Body of pancreas (tissue), 4 donors: ENCODE results near the gene C1RL. TPM values are rescaled to one million over a fixed set of nuclear protein-coding genes. Genes with fewer than 3 reads are reported as not detected.

Source experiments
- ATAC-seq: fragments of 150-250 bp; one replicate; pipeline ENCODE4 v1.9.1; 2016
- DNase-seq, 4 donors: peaks; one replicate each; pipeline ENCODE4 v3.0.0-alpha.2; 2019
- H3K27ac ChIP-seq, 4 donors: fragments of 200-600 bp; sonication (generic); 1 replicate in 3 of 4; 2 replicates in 1 of 4; pipeline versions ENCODE4 v1.5.1 to v1.6.1; 2016 to 2019; ENCODE audit warnings: mild to moderate bottlenecking in 1 of 4, mixed read lengths in 1 of 4, moderate library complexity in 1 of 4
- H3K27me3 ChIP-seq, 2 donors: fragments of 200-600 bp; sonication (generic); one replicate each; pipeline ENCODE4 v1.6.0; 2016; ENCODE audit warnings: mild to moderate bottlenecking in 1 of 2
- H3K36me3 ChIP-seq, 2 donors: fragments of 200-600 bp; sonication (generic); replicated peaks in 1 of 2; 2 replicates each; pipeline ENCODE4 v1.5.1; 2016; ENCODE audit warnings: low read depth in 2 of 2; ENCODE audit not compliant: insufficient read depth in 1 of 2
- H3K4me1 ChIP-seq: fragments of 200-600 bp; sonication (generic); one replicate; pipeline ENCODE4 v1.6.0; 2016
- H3K4me3 ChIP-seq, 2 donors: fragments of 200-600 bp; sonication (generic); 1 replicate in 1 of 2; 2 replicates in 1 of 2; pipeline ENCODE4 v1.5.1; 2016 to 2019
- H3K9me3 ChIP-seq, 3 donors: fragments of 200-600 bp; sonication (generic); 1 replicate in 2 of 3; 2 replicates in 1 of 3; pipeline ENCODE4 v1.5.1; 2016
- POLR2A ChIP-seq, 3 donors: fragments of 450-650 bp; IDR thresholded peaks; one replicate each; pipeline ENCODE4 v1.6.1; 2016; ENCODE audit warnings: antibody characterized with exemption in 3 of 3, mild to moderate bottlenecking in 2 of 3
- WGBS, 2 donors: methylation state at CpG; one replicate each; pipeline ENCODE4 v1.1.5; 2017; 5-methylcytosine and 5-hydroxymethylcytosine counted together
- intact Hi-C: fragments of 100-400 bp; cut with DNase I; formaldehyde crosslinking; loops from one replicate; pipeline ENCODE4 v1.15.1; 2023
- total RNA-seq, 2 donors: library from RNA; depleted of rRNA; stranded (reverse); fragments of >200 nt; gene quantifications; one replicate each; pipeline ENCODE4 v1.1.0, GENCODE V29; 2016
- TF ChIP-seq, protein P1 (sequence below), 7 experiments: fragments of 450-650 bp in 4 of 7; fragments of 200-600 bp in 3 of 7; sonication (generic) in 3 of 7; IDR thresholded peaks; one replicate each; pipeline ENCODE4 v1.5.1; 2016 to 2019; ENCODE audit warnings: antibody characterized with exemption in 7 of 7

The C1RL gene
- total RNA-seq, 2 donors from 2014 or later: 64.6 to 99.6 TPM

DNA sequence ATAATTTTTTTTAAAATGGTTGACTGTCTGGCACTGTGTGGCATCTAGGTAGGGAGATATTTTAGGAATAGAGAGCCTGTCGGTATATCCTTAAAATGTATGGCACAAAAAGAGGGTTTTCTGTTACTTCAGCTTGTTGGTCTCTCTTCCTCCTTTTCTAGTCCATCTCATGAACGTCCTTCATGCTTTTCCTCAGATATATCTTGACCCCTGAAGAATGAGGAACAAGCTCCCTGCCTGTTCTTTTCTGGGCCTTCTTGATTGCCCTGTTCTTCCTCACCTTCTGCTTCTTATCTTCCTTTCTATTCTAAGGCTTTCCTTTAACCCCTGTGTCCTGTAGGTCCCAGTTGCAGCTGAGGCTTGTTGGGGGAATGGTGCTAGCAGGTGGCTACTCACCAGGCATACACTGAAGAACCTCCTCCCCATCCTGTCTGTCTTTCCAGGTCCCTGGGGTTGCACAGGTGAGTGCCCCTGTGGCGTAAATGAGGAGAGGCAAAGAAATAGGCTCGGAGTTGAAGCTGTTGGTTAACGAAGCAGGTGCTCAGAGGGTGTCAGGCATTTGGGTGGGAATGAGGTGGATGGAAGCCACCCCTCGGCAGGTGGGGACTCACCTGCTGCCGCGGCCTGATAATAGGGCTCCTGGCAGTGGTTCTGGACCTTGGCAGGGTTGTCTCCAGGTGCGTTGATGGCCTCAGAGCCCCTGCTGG is 9.6 kb downstream of the C1RL start:
- peaks cover 11% of the 10 kb centered on the region for H3K4me1 ChIP-seq
- no peak overlapping the region for H3K27ac ChIP-seq
- DNase-seq (no peak), ATAC-seq (no peak)
- H3K4me3 ChIP-seq: no peak overlapping the region
- intact Hi-C loops: no loop called here
- H3K36me3 ChIP-seq: peaks cover 4 to 10% of the 10 kb centered on the region in 2 donors
- H3K9me3 ChIP-seq: no peaks in the 10 kb centered on the region
- TF ChIP-seq POLR2A (IDR thresholded peaks at IDR 0.05): no peak
- TF ChIP-seq, protein P1, sequence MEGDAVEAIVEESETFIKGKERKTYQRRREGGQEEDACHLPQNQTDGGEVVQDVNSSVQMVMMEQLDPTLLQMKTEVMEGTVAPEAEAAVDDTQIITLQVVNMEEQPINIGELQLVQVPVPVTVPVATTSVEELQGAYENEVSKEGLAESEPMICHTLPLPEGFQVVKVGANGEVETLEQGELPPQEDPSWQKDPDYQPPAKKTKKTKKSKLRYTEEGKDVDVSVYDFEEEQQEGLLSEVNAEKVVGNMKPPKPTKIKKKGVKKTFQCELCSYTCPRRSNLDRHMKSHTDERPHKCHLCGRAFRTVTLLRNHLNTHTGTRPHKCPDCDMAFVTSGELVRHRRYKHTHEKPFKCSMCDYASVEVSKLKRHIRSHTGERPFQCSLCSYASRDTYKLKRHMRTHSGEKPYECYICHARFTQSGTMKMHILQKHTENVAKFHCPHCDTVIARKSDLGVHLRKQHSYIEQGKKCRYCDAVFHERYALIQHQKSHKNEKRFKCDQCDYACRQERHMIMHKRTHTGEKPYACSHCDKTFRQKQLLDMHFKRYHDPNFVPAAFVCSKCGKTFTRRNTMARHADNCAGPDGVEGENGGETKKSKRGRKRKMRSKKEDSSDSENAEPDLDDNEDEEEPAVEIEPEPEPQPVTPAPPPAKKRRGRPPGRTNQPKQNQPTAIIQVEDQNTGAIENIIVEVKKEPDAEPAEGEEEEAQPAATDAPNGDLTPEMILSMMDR (IDR thresholded peaks at IDR 0.05): no peak
- 71 to 83% methylated on average over 9 of the region's 9 CpGs for WGBS, 2 donors
- H3K27me3 ChIP-seq: no peaks in the 10 kb centered on the region

DNA sequence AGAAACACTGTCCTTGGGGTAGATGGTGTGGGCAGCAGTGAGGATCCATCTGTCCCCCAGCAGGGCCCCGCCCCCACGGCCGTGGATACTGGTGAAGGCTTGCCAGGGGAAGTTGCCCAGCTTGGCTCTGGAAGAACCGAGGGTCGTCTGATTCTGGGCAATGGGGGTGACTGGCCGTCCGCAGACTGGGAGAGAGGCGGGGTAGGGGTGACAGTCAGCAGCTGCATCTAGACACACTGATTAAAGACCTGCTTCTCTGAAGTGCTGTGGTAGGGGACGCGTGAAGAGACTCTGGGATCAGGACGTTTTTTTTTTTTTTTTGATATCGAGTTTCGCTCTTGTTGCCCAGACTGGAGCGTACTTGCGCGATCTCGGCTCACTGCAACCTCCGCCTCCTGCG is 12.0 kb downstream of the C1RL start:
- no peak for ATAC-seq
- 79 to 82% methylated on average over 14 to 19 of the region's 19 CpGs for WGBS, 2 donors
- H3K27ac ChIP-seq: no peak overlapping the region
- no peak for DNase-seq
- peaks cover 4 to 8% of the 10 kb centered on the region in 2 donors for H3K36me3 ChIP-seq
- intact Hi-C loops: no loop called here
- TF ChIP-seq POLR2A (IDR thresholded peaks at IDR 0.05): no peak
- TF ChIP-seq, protein P1 (IDR thresholded peaks at IDR 0.05): no peak
- H3K27me3 ChIP-seq: no peaks in the 10 kb centered on the region
- peaks cover 32% of the 10 kb centered on the region for H3K4me1 ChIP-seq
- H3K9me3 ChIP-seq: no peaks in the 10 kb centered on the region
- H3K4me3 ChIP-seq: no peak overlapping the region

DNA sequence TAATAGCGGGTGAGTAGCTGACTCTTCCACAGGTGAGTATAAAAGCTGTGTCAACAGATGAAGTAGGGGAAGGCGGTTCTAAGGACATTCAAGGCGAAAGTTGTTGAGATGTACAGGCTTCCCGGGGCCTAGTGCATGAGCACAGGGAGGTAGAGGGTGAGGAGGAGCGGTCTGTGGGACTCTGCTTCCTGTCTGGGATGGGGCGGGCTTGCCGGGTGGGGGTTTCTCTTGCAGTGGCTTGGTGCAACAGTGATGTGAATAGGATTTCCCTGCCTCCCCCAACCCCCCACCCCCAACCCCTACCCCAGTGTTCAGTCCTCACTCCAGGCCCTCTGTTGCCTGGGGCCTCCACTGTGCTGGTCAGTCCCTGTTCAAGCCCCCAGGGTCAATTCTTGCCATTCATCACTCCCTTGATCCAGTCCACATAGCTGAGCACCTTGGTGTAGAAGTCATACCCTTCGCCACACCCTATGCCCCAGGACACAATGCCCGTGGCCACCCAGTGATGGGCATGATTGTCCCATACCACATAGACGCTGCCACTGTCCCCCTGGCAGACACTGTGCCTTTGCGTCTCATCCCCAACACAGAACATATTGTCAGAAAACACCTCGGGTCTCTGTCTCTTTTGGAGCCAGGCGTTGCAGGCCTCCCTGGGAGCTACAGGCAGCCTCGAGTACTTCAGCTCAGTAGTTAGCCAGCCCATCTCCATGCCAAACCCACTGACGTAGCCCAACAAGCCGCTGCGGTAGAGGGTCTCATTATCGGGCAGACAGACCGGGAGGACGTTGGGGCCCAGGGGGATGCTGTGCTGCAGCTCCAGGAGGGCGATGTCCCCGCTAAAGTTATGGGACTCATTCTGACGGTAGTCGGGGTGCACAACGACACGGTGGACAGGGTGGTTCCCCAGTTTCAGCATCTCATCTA is 12.7 kb downstream of the C1RL start:
- H3K4me3 ChIP-seq: no peak overlapping the region
- 52 to 64% methylated on average over 10 to 23 of the region's 26 CpGs for WGBS, 2 donors
- no peak overlapping the region for H3K27ac ChIP-seq
- H3K4me1 ChIP-seq: peaks cover 34% of the 10 kb centered on the region
- TF ChIP-seq, protein P1 (IDR thresholded peaks at IDR 0.05): no peak
- no peak for TF ChIP-seq POLR2A (IDR thresholded peaks at IDR 0.05)
- H3K36me3 ChIP-seq: peaks cover 4 to 8% of the 10 kb centered on the region in 2 donors
- DNase-seq (no peak), ATAC-seq (no peak)
- intact Hi-C loops: no loop called here
- no peaks in the 10 kb centered on the region for H3K27me3 ChIP-seq
- no peaks in the 10 kb centered on the region for H3K9me3 ChIP-seq

DNA sequence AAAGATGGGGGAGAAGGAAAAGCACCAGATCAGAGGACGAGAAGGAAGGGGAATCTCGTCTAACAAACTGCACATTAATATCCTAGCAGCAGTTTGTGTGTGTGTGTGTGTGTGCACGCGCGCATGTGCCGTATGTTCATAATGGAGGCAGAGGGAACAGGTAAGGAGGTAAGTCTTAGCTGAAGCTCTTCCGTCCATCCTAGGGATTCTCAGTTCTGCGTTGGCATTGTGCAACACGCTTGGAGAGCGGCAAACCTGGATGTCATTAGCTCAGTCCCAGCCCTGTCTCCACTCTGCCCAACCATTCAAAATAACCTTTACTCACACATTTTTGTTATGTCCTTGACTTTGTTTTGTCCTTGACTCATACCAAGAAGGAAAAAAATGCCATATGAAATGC is 15.1 kb downstream of the C1RL start:
- WGBS, 2 donors: 15 to 28% methylated on average over 10 of the region's 10 CpGs
- Histone ChIP-seq H3K36me3 (peaks cover 0 to 4% of the 10 kb centered on the region in 2 donors), H3K27me3 (no peaks in the 10 kb centered on the region), H3K4me3 (no peak overlapping the region), H3K9me3 (no peaks in the 10 kb centered on the region), H3K27ac (no peak overlapping the region), H3K4me1 (peaks cover 34% of the 10 kb centered on the region)
- DNase-seq: peak in 1 of 4 donors; percentile 29
- TF ChIP-seq, protein P1 (IDR thresholded peaks at IDR 0.05): no peak
- TF ChIP-seq POLR2A (IDR thresholded peaks at IDR 0.05): peak in 2 of 3 donors; percentile 30 to 36
- intact Hi-C loops: no loop called here
- ATAC-seq: no peak
